ENCODE data around the gene LRMDA. TPM values are rescaled to one million over a fixed set of nuclear protein-coding genes. Genes with fewer than 3 reads are reported as not detected.

Gene LRMDA
- total and polyA plus RNA-seq, 7 donors = 1.0 to 5.7 (median 2.5) TPM

- ATAC-seq (no peak), DNase-seq (no peak)
- no peak overlapping the region for H3K27ac ChIP-seq
- no peaks in the 10 kb centered on the region for H3K9me3 ChIP-seq
- 68 to 73% (median 70%) methylated on average over 6 of the region's 6 CpGs for WGBS, 3 donors
- H3K4me1 ChIP-seq = no peaks in the 10 kb centered on the region
- H3K36me3 ChIP-seq (ENCODE audit: insufficient read depth in 1 of 2, low read depth in 1 of 2) = no peaks in the 10 kb centered on the region
- H3K4me3 ChIP-seq = no peak overlapping the region
- no peaks in the 10 kb centered on the region for H3K27me3 ChIP-seq (ENCODE audit: insufficient read depth in 3 of 3, low read length in 2 of 3)
- TF ChIP-seq CTCF (IDR thresholded peaks at IDR 0.05) = no peak
- intact Hi-C loops (cut with DNase I) = no loop called here
These were observed 428.6 kb downstream of the LRMDA start for GRCh38 chr10:75860009-75860408.

GRCh38 chr10:75861582-75861981 lies 430.2 kb downstream of the LRMDA start:
- no peak overlapping the region for H3K27ac ChIP-seq
- no peaks in the 10 kb centered on the region for H3K4me1 ChIP-seq
- no peak for TF ChIP-seq CTCF (IDR thresholded peaks at IDR 0.05)
- no peaks in the 10 kb centered on the region for H3K27me3 ChIP-seq (ENCODE audit: insufficient read depth in 3 of 3, low read length in 2 of 3)
- H3K9me3 ChIP-seq = no peaks in the 10 kb centered on the region
- no peak overlapping the region for H3K4me3 ChIP-seq
- intact Hi-C loops (cut with DNase I) = no loop called here
- H3K36me3 ChIP-seq (ENCODE audit: insufficient read depth in 1 of 2, low read depth in 1 of 2) = no peaks in the 10 kb centered on the region
- DNase-seq (no peak), ATAC-seq (no peak)

- ATAC-seq = no peak
- Histone ChIP-seq H3K36me3 (ENCODE audit: insufficient read depth in 1 of 2, low read depth in 1 of 2) (no peaks in the 10 kb centered on the region), H3K4me3 (no peak overlapping the region), H3K27ac (no peak overlapping the region), H3K9me3 (no peaks in the 10 kb centered on the region), H3K27me3 (ENCODE audit: insufficient read depth in 3 of 3, low read length in 2 of 3) (no peaks in the 10 kb centered on the region), H3K4me1 (no peaks in the 10 kb centered on the region)
- intact Hi-C loops (cut with DNase I) = no loop called here
- WGBS, 3 donors = 78 to 84% (median 81%) methylated on average over 4 of the region's 4 CpGs
- TF ChIP-seq CTCF (IDR thresholded peaks at IDR 0.05) = no peak
- no peak for DNase-seq
These were observed 431.5 kb downstream of the LRMDA start for GRCh38 chr10:75862935-75863334.

- Histone ChIP-seq H3K9me3 (no peaks in the 10 kb centered on the region), H3K36me3 (ENCODE audit: insufficient read depth in 1 of 2, low read depth in 1 of 2) (no peaks in the 10 kb centered on the region), H3K27me3 (ENCODE audit: insufficient read depth in 3 of 3, low read length in 2 of 3) (no peaks in the 10 kb centered on the region), H3K27ac (no peak overlapping the region), H3K4me3 (no peak overlapping the region), H3K4me1 (no peaks in the 10 kb centered on the region)
- TF ChIP-seq CTCF (IDR thresholded peaks at IDR 0.05) = no peak
- no peak for ATAC-seq
- no peak for DNase-seq
- intact Hi-C loops (cut with DNase I) = no loop called here
These were observed 433.3 kb downstream of the LRMDA start for GRCh38 chr10:75864717-75865116.

- no peaks in the 10 kb centered on the region for H3K36me3 ChIP-seq (ENCODE audit: insufficient read depth in 1 of 2, low read depth in 1 of 2)
- WGBS, 3 donors = 58 to 73% (median 68%) methylated on average over 4 of the region's 4 CpGs
- TF ChIP-seq CTCF (IDR thresholded peaks at IDR 0.05) = no peak
- ATAC-seq = no peak
- no peaks in the 10 kb centered on the region for H3K9me3 ChIP-seq
- DNase-seq = no peak
- intact Hi-C loops (cut with DNase I) = no loop called here
- no peak overlapping the region for H3K4me3 ChIP-seq
- H3K27ac ChIP-seq = no peak overlapping the region
- H3K4me1 ChIP-seq = no peaks in the 10 kb centered on the region
- H3K27me3 ChIP-seq (ENCODE audit: insufficient read depth in 3 of 3, low read length in 2 of 3) = no peaks in the 10 kb centered on the region
These were observed 434.2 kb downstream of the LRMDA start for GRCh38 chr10:75865413-75866299.
